T-cell (primary cell): ENCODE data around the gene MLX. TPM values are rescaled to one million over a fixed set of nuclear protein-coding genes. Genes with fewer than 3 reads are reported as not detected.

ENCODE experiments used
- ATAC-seq, 4 experiments: fragments of 200-7000 bp in 3 of 4; fragments of 150-1000 bp in 1 of 4; cut with Tn5 transposase; replicated peaks in 1 of 4; 1 replicate in 3 of 4; 2 replicates in 1 of 4; pipeline ENCODE4 v1.10.0; 2021; ENCODE audit warnings: moderate library complexity in 3 of 4, mild to moderate bottlenecking in 2 of 4, moderate number of reproducible peaks in 1 of 4
- CTCF ChIA-PET, 2 donors: fragments of 300-600 bp; sonication (Branson Sonifier 250); formaldehyde crosslinking; loops; one replicate each; lab custom pipeline; 2022; ENCODE audit warnings: antibody characterized with exemption in 2 of 2; lab: Charles Lee
- POLR2A ChIA-PET, 2 donors: fragments of 300-600 bp; sonication (Branson Sonifier 250); formaldehyde crosslinking; loops; one replicate each; lab custom pipeline; 2022; ENCODE audit warnings: antibody characterized with exemption in 2 of 2; lab: Charles Lee
- DNase-seq, 35 experiments: peaks; one replicate each; pipeline versions ENCODE4 v3.0.0 to v3.0.0-alpha.2; 2013 to 2023
- H3K27ac ChIP-seq: one replicate; pipeline ENCODE4 v1.5.1; 2013; ENCODE audit warnings: low read length
- H3K27me3 ChIP-seq, 2 experiments: replicated peaks in 1 of 2; 1 replicate in 1 of 2; 2 replicates in 1 of 2; pipeline versions ENCODE4 v1.6.1 to v1.7.0; 2013; ENCODE audit warnings: low read length in 1 of 2, mixed read lengths in 1 of 2; ENCODE audit not compliant: control insufficient read depth in 2 of 2, insufficient read depth in 2 of 2; ENCODE audit errors: extremely low read depth in 1 of 2
- H3K36me3 ChIP-seq, 2 donors: 1 replicate in 1 of 2; 2 replicates in 1 of 2; pipeline versions ENCODE4 v1.6.1 to v1.7.0; 2013; ENCODE audit warnings: low read length in 1 of 2; ENCODE audit not compliant: control insufficient read depth in 2 of 2, insufficient read depth in 1 of 2; ENCODE audit errors: extremely low read depth in 1 of 2
- H3K4me1 ChIP-seq, 2 experiments: 1 replicate in 1 of 2; 2 replicates in 1 of 2; pipeline versions ENCODE4 v1.6.1 to v1.7.0; 2013; ENCODE audit warnings: low read length in 2 of 2, mixed read lengths in 1 of 2; ENCODE audit not compliant: insufficient read depth in 2 of 2, control insufficient read depth in 1 of 2; ENCODE audit errors: extremely low read depth in 1 of 2
- H3K4me3 ChIP-seq, 2 donors: 1 replicate in 1 of 2; 2 replicates in 1 of 2; pipeline versions ENCODE4 v1.5.1 to v1.7.0; 2013; ENCODE audit warnings: mild to moderate bottlenecking in 2 of 2, low read length in 1 of 2, moderate library complexity in 1 of 2; ENCODE audit not compliant: control insufficient read depth in 1 of 2; ENCODE audit errors: extremely low read depth in 1 of 2
- H3K9me3 ChIP-seq: 2 replicates; pipeline ENCODE4 v1.7.0; 2013
- H3K27ac Mint-ChIP-seq, 2 donors: one replicate each; pipeline ENCODE4 v1.8.0; 2020 to 2021; ENCODE audit warnings: mild to moderate bottlenecking in 2 of 2, mixed read lengths in 2 of 2
- H3K27me3 Mint-ChIP-seq, 2 donors: one replicate each; pipeline ENCODE4 v1.8.0; 2021 to 2022; ENCODE audit warnings: mixed read lengths in 2 of 2
- H3K36me3 Mint-ChIP-seq: one replicate; pipeline ENCODE4 v1.8.0; 2021; ENCODE audit warnings: mixed read lengths
- H3K4me1 Mint-ChIP-seq, 3 donors: one replicate each; pipeline ENCODE4 v1.8.0; 2020 to 2022; ENCODE audit warnings: mixed read lengths in 3 of 3, mild to moderate bottlenecking in 1 of 3
- H3K4me3 Mint-ChIP-seq, 3 donors: one replicate each; pipeline ENCODE4 v1.8.0; 2020 to 2022; ENCODE audit warnings: mild to moderate bottlenecking in 3 of 3, mixed read lengths in 3 of 3, moderate library complexity in 3 of 3
- H3K9me3 Mint-ChIP-seq, 3 donors: one replicate each; pipeline ENCODE4 v1.8.0; 2020 to 2022; ENCODE audit warnings: mixed read lengths in 3 of 3
- WGBS: methylation state at CpG from one replicate; pipeline ENCODE4 v1.1.5; 2013; ENCODE audit warnings: missing lambda C conversion rate; ENCODE audit not compliant: insufficient coverage; 5-methylcytosine and 5-hydroxymethylcytosine counted together
- total RNA-seq, 35 experiments: library from RNA in 6 of 35; stranded (reverse) in 6 of 35; fragments of 120-200 nt in 1 of 35; gene quantifications; one replicate each; pipeline versions ENCODE4 v1.2.1 to v1.2.4 and lab custom pipeline; 2013 to 2026

The MLX gene
- total RNA-seq, 5 donors from 2014 or later (not counting 1 experiment from before 2014, with no cell fraction given) = 31.4 to 68.9 (median 61.2) TPM

- whole genome bisulfite sequencing = 96% methylated on average over 4 of the region's 6 CpGs
- Mint-ChIP-seq H3K4me1 (peaks cover 22 to 29% (median 29%) of the 10 kb centered on the region in 3 donors), H3K4me3 (no peak overlapping the region), H3K27me3 (no peaks in the 10 kb centered on the region), H3K36me3 (peaks cover 14% of the 10 kb centered on the region), H3K27ac (no peak overlapping the region), H3K9me3 (no peaks in the 10 kb centered on the region)
- Histone ChIP-seq H3K27ac (no peak overlapping the region), H3K9me3 (no peaks in the 10 kb centered on the region), H3K4me3 (no peak overlapping the region), H3K4me1 (peaks cover 20 to 40% of the 10 kb centered on the region in 2 experiments), H3K36me3 (no peaks in the 10 kb centered on the region), H3K27me3 (peaks cover 0 to 21% of the 10 kb centered on the region in 2 experiments)
- DNase-seq = no peak
- ChIA-PET POLR2A (interaction anchor here in 1 of 2 donors (0.6 kb wide), 1 partner anchor 166 kb away, joined by 5 read pairs; no protein-coding TSS in a partner anchor), CTCF (no interaction called here)
- ATAC-seq = no peak
These were observed 40.9 kb upstream of the MLX start for GRCh38 chr17:42526031-42526444.

GRCh38 chr17:42527932-42528331 is 39.0 kb upstream of the MLX start:
- POLR2A ChIA-PET = no interaction called here

GRCh38 chr17:42529061-42529460 is 37.8 kb upstream of the MLX start:
- Histone ChIP-seq H3K4me3 (no peak overlapping the region), H3K27ac (no peak overlapping the region), H3K27me3 (peaks cover 0 to 5% of the 10 kb centered on the region in 2 experiments), H3K36me3 (no peaks in the 10 kb centered on the region), H3K9me3 (no peaks in the 10 kb centered on the region), H3K4me1 (peaks cover 24 to 56% of the 10 kb centered on the region in 2 experiments)
- no peaks in the 10 kb centered on the region for H3K36me3 Mint-ChIP-seq
- H3K4me1 Mint-ChIP-seq = peaks cover 35 to 42% (median 36%) of the 10 kb centered on the region in 3 donors
- H3K27ac Mint-ChIP-seq = peak overlapping the region; percentile 85 to 93
- CTCF ChIA-PET = interaction anchor here in 1 of 2 donors (0.7 kb wide), 1 partner anchor 20 kb away, joined by 10 read pairs; no protein-coding TSS in a partner anchor
- 35% methylated on average over 2 of the region's 3 CpGs for WGBS
- DNase-seq (no peak), ATAC-seq (no peak)
- peak overlapping the region in 1 of 3 donors; percentile 77 for H3K4me3 Mint-ChIP-seq
- no peaks in the 10 kb centered on the region for H3K9me3 Mint-ChIP-seq
- no peaks in the 10 kb centered on the region for H3K27me3 Mint-ChIP-seq
- POLR2A ChIA-PET = interaction anchor here in 1 of 2 donors (0.7 kb wide), 1 partner anchor 35 kb away, joined by 8 read pairs; no protein-coding TSS in a partner anchor

More at GRCh38 chr17:42527932-42528331, 39.0 kb upstream of the MLX start:
- no peak overlapping the region for H3K27ac Mint-ChIP-seq
- WGBS = no CpG with 5 or more reads among the region's 6 CpGs
- H3K4me1 ChIP-seq = peaks cover 24 to 56% of the 10 kb centered on the region in 2 experiments
- peaks cover 0 to 8% of the 10 kb centered on the region in 2 experiments for H3K27me3 ChIP-seq
- H3K27ac ChIP-seq = no peak overlapping the region
- no peaks in the 10 kb centered on the region for H3K9me3 Mint-ChIP-seq
- H3K9me3 ChIP-seq = no peaks in the 10 kb centered on the region
- CTCF ChIA-PET = interaction anchor here (0.6 to 1.4 kb wide), 10 partner anchors 13 to 215 kb away, joined by 3 to 7 read pairs (median 4); no protein-coding TSS in a partner anchor
- H3K4me1 Mint-ChIP-seq = peaks cover 31 to 37% (median 35%) of the 10 kb centered on the region in 3 donors
- no peaks in the 10 kb centered on the region for H3K36me3 Mint-ChIP-seq
- H3K27me3 Mint-ChIP-seq = no peaks in the 10 kb centered on the region
- H3K36me3 ChIP-seq = no peaks in the 10 kb centered on the region
- H3K4me3 Mint-ChIP-seq = no peak overlapping the region
- DNase-seq (no peak), ATAC-seq (no peak)
- no peak overlapping the region for H3K4me3 ChIP-seq

GRCh38 chr17:42530952-42531454 is 35.9 kb upstream of the MLX start:
- ATAC-seq (no peak), DNase-seq (no peak)
- Histone ChIP-seq H3K9me3 (no peaks in the 10 kb centered on the region), H3K4me3 (no peak overlapping the region), H3K36me3 (no peaks in the 10 kb centered on the region), H3K4me1 (peaks cover 24 to 57% of the 10 kb centered on the region in 2 experiments), H3K27ac (peak overlapping the region; percentile 62), H3K27me3 (peaks cover 0 to 4% of the 10 kb centered on the region in 2 experiments)
- no peaks in the 10 kb centered on the region for H3K36me3 Mint-ChIP-seq
- H3K4me1 Mint-ChIP-seq = peaks cover 41 to 46% (median 42%) of the 10 kb centered on the region in 3 donors
- peak overlapping the region; percentile 76 to 93 for H3K27ac Mint-ChIP-seq
- CTCF ChIA-PET = interaction anchor here (0.7 to 1.5 kb wide), 2 partner anchors 11 to 128 kb away, joined by 3 to 4 read pairs; no protein-coding TSS in a partner anchor
- H3K4me3 Mint-ChIP-seq = peak overlapping the region in 2 of 3 donors; percentile 77
- POLR2A ChIA-PET = no interaction called here
- no peaks in the 10 kb centered on the region for H3K27me3 Mint-ChIP-seq
- no peaks in the 10 kb centered on the region for H3K9me3 Mint-ChIP-seq
- 100% methylated on average over 1 of the region's 2 CpGs for WGBS

GRCh38 chr17:42531455-42532354 is 35.2 kb upstream of the MLX start:
- peak in 22 of 35 experiments; percentile 26 to 75 (median 38) for DNase-seq
- Mint-ChIP-seq H3K36me3 (no peaks in the 10 kb centered on the region), H3K27ac (peak overlapping the region; percentile 76 to 93), H3K9me3 (no peaks in the 10 kb centered on the region), H3K4me3 (peak overlapping the region; percentile 77 to 80 (median 77)), H3K27me3 (no peaks in the 10 kb centered on the region), H3K4me1 (peaks cover 43 to 48% (median 44%) of the 10 kb centered on the region in 3 donors)
- Histone ChIP-seq H3K4me1 (peaks cover 24 to 60% of the 10 kb centered on the region in 2 experiments), H3K36me3 (no peaks in the 10 kb centered on the region), H3K27ac (peak overlapping the region; percentile 62), H3K9me3 (no peaks in the 10 kb centered on the region), H3K4me3 (peak overlapping the region; percentile 47 to 53), H3K27me3 (no peaks in the 10 kb centered on the region)
- ChIA-PET POLR2A (interaction anchor here in 1 of 2 donors (0.6 kb wide), 1 partner anchor 283 kb away, joined by 4 read pairs; no protein-coding TSS in a partner anchor), CTCF (interaction anchor here (1.2 to 1.5 kb wide), 2 partner anchors 11 to 102 kb away, joined by 3 to 4 read pairs; no protein-coding TSS in a partner anchor)
- WGBS = 16% methylated on average over 47 of the region's 60 CpGs
- peak; percentile 31 to 44 (median 41) for ATAC-seq
